Stomach (tissue), 4 donors: ENCODE data around the gene ESPL1.

ENCODE experiments used
- CTCF ChIP-seq, 7 experiments: fragments of 450-650 bp in 4 of 7; fragments of 200-600 bp in 3 of 7; sonication (generic) in 3 of 7; IDR thresholded peaks; one replicate each; pipeline ENCODE4 v1.5.1; 2016 to 2019; ENCODE audit warnings: antibody characterized with exemption in 7 of 7, control low read depth in 2 of 7, mild to moderate bottlenecking in 1 of 7
- EP300 ChIP-seq: sonication (generic); formaldehyde crosslinking; IDR thresholded peaks from one replicate; pipeline ENCODE4 v1.6.1; 2017; ENCODE audit warnings: antibody characterized with exemption
- POLR2A ChIP-seq, 4 donors: fragments of 450-650 bp; IDR thresholded peaks; one replicate each; pipeline ENCODE4 v1.6.1; 2016; ENCODE audit warnings: antibody characterized with exemption in 4 of 4, control low read depth in 2 of 4, mild to moderate bottlenecking in 1 of 4, moderate library complexity in 1 of 4
- POLR2AphosphoS5 ChIP-seq, 3 donors: sonication (generic); formaldehyde crosslinking; IDR thresholded peaks; one replicate each; pipeline ENCODE4 v1.6.1; 2016; ENCODE audit warnings: antibody characterized with exemption in 3 of 3

- TF ChIP-seq CTCF (IDR thresholded peaks at IDR 0.05) (peak in 2 of 7 experiments; percentile 28 to 43), EP300 (no peak), POLR2AphosphoS5 (IDR thresholded peaks at IDR 0.05) (peak in 2 of 3 donors; percentile 69 to 95), POLR2A (IDR thresholded peaks at IDR 0.05) (peak in 1 of 4 donors; percentile 38)
Observed at GRCh38 chr12:53299454-53300180, 31.5 kb downstream of the ESPL1 start, which contains the start of gene MYG1.
